MM.1S (cell line): Measurements from ENCODE around the gene SLC2A11.
A peak's percentile ranks its signal among the peaks of the same experiment; 100 is the strongest.

Source experiments
- DNase-seq: peaks from one replicate; pipeline ENCODE4 v3.0.0-alpha.2; 2015
- H2AFZ ChIP-seq: fragments of 300-600 bp; sonication (generic); 2 replicates; pipeline ENCODE4 v1.6.0; 2016; ENCODE audit warnings: antibody characterized with exemption, low read length
- H3F3A ChIP-seq: fragments of 300-600 bp; sonication (generic); 2 replicates; pipeline ENCODE4 v1.6.1; 2016; ENCODE audit warnings: mild to moderate bottlenecking, antibody characterized with exemption, low read length, moderate library complexity, mixed read lengths; ENCODE audit not compliant: insufficient read depth
- H3K27ac ChIP-seq: fragments of 300-600 bp; sonication (generic); 2 replicates; pipeline ENCODE4 v1.5.1; 2016; ENCODE audit warnings: mild to moderate bottlenecking, low read length
- H3K27me3 ChIP-seq: fragments of 300-600 bp; sonication (generic); replicated peaks from 2 replicates; pipeline ENCODE4 v1.6.0; 2016; ENCODE audit warnings: low read length; ENCODE audit not compliant: insufficient read depth
- H3K36me3 ChIP-seq: fragments of 300-600 bp; sonication (generic); replicated peaks from 2 replicates; pipeline ENCODE4 v1.6.1; 2016; ENCODE audit warnings: mild to moderate bottlenecking, low read length, mixed read lengths; ENCODE audit not compliant: insufficient read depth
- H3K4me1 ChIP-seq: fragments of 300-600 bp; sonication (generic); 2 replicates; pipeline ENCODE4 v1.6.1; 2016; ENCODE audit warnings: low read length, mixed read lengths
- H3K4me2 ChIP-seq: fragments of 300-600 bp; sonication (generic); 2 replicates; pipeline ENCODE4 v1.6.0; 2016; ENCODE audit warnings: low read depth, low read length
- H3K4me3 ChIP-seq: fragments of 300-600 bp; sonication (generic); 2 replicates; pipeline ENCODE4 v1.5.1; 2016; ENCODE audit warnings: low read length, mixed read lengths
- H3K79me2 ChIP-seq: fragments of 300-600 bp; sonication (generic); 2 replicates; pipeline ENCODE4 v1.6.1; 2016; ENCODE audit warnings: mixed run types, low read length, mixed read lengths
- H3K9ac ChIP-seq: fragments of 300-600 bp; sonication (generic); 2 replicates; pipeline ENCODE4 v1.6.1; 2016; ENCODE audit warnings: low read length, mixed read lengths
- H3K9me2 ChIP-seq: fragments of 300-600 bp; sonication (generic); replicated peaks from 2 replicates; pipeline ENCODE4 v1.6.1; 2016; ENCODE audit warnings: mild to moderate bottlenecking, low read length, mixed read lengths; ENCODE audit not compliant: insufficient read depth
- H3K9me3 ChIP-seq: fragments of 300-600 bp; sonication (generic); replicated peaks from 2 replicates; pipeline ENCODE4 v1.6.1; 2016; ENCODE audit warnings: mild to moderate bottlenecking, low read length, mixed read lengths; ENCODE audit not compliant: insufficient read depth
- H4K20me1 ChIP-seq: fragments of 300-600 bp; sonication (generic); 2 replicates; pipeline ENCODE4 v1.6.1; 2016; ENCODE audit warnings: mild to moderate bottlenecking, low read length, moderate library complexity, mixed read lengths; ENCODE audit not compliant: insufficient read depth
- CTCF ChIP-seq: fragments of 300-600 bp; sonication (generic); IDR thresholded peaks from 2 replicates; pipeline ENCODE4 v1.5.1; 2016; ENCODE audit warnings: antibody characterized with exemption, low read length, mixed read lengths
- EZH2 ChIP-seq: fragments of 300-600 bp; sonication (generic); optimal IDR thresholded peaks from 2 replicates; pipeline ENCODE3; 2017; ENCODE audit warnings: low read depth, mild to moderate bottlenecking, antibody characterized with exemption, low read length, mixed read lengths
- EZH2phosphoT487 ChIP-seq: fragments of 300-600 bp; sonication (generic); IDR thresholded peaks from 2 replicates; pipeline ENCODE4 v1.6.1; 2018; ENCODE audit warnings: antibody characterized with exemption, low read length

Gene SLC2A11

GRCh38 chr22:23838681-23839468 is 18.8 kb upstream of the SLC2A11 start, which contains the start of gene DERL3:
TSS of gene DERL3 (minus strand) at chr22:23839006. CDS start at chr22:23838987, 19 bp downstream.
- Histone ChIP-seq H2AFZ (peak within 1 kb of the TSS; percentile 52), H3K4me3 (peak within 1 kb of the TSS; percentile 89), H3K36me3 (no peaks in the 10 kb centered on the region), H3K27ac (peak within 1 kb of the TSS; percentile 74), H3F3A (peaks cover 27% of the 10 kb centered on the region), H3K4me2 (peak within 1 kb of the TSS; percentile 94), H3K4me1 (peaks cover 40% of the 10 kb centered on the region), H3K27me3 (no peaks in the 10 kb centered on the region), H3K79me2 (peaks cover 41% of the 10 kb centered on the region), H3K9me3 (no peaks in the 10 kb centered on the region), H3K9me2 (no peaks in the 10 kb centered on the region), H3K9ac (peak within 1 kb of the TSS; percentile 97), H4K20me1 (no peaks in the 10 kb centered on the region)
- no peak for TF ChIP-seq CTCF
- TF ChIP-seq EZH2: no peak
- TF ChIP-seq EZH2phosphoT487: no peak
- peak; percentile 100 for DNase-seq

- Histone ChIP-seq H3K4me2 (peak overlapping the region; percentile 90; the same call in 1 of the 2 replicates), H3K9ac (peak overlapping the region; percentile 82; the same call in 1 of the 2 replicates), H4K20me1 (no peaks in the 10 kb centered on the region), H3K79me2 (peaks cover 36% of the 10 kb centered on the region), H2AFZ (no peak overlapping the region), H3K36me3 (no peaks in the 10 kb centered on the region), H3K9me3 (no peaks in the 10 kb centered on the region), H3K9me2 (no peaks in the 10 kb centered on the region), H3F3A (peaks cover 38% of the 10 kb centered on the region), H3K27me3 (no peaks in the 10 kb centered on the region), H3K4me3 (no peak overlapping the region), H3K4me1 (peaks cover 45% of the 10 kb centered on the region), H3K27ac (peak overlapping the region; percentile 74; the same call in 1 of the 2 replicates)
- TF ChIP-seq CTCF: no peak
- no peak for TF ChIP-seq EZH2phosphoT487
- no peak for TF ChIP-seq EZH2
- no peak for DNase-seq
These were observed 17.6 kb upstream of the SLC2A11 start for GRCh38 chr22:23840026-23840425.

GRCh38 chr22:23841292-23841691 is 16.4 kb upstream of the SLC2A11 start:
- DNase-seq: no peak
- TF ChIP-seq CTCF (no peak), EZH2 (no peak)
- no peak overlapping the region for H3K4me2 ChIP-seq
- peaks cover 51% of the 10 kb centered on the region for H3K4me1 ChIP-seq
- no peak overlapping the region for H2AFZ ChIP-seq
- peaks cover 36% of the 10 kb centered on the region for H3K79me2 ChIP-seq
- H3K27ac ChIP-seq: no peak overlapping the region
- no peaks in the 10 kb centered on the region for H3K36me3 ChIP-seq
- no peak overlapping the region for H3K4me3 ChIP-seq
- no peaks in the 10 kb centered on the region for H3K27me3 ChIP-seq
- H4K20me1 ChIP-seq: no peaks in the 10 kb centered on the region
- H3K9me3 ChIP-seq: no peaks in the 10 kb centered on the region
- no peak overlapping the region for H3K9ac ChIP-seq
- peaks cover 43% of the 10 kb centered on the region for H3F3A ChIP-seq
- no peaks in the 10 kb centered on the region for H3K9me2 ChIP-seq
